ENCODE data around the gene DENND2C. TPM values are rescaled to one million over a fixed set of nuclear protein-coding genes. Genes with fewer than 3 reads are reported as not detected.

The DENND2C gene
- total and polyA plus RNA-seq, 8 donors = 1.0 to 2.6 (median 2.0) TPM

GRCh38 chr1:114595602-114596001 is 74.2 kb downstream of the DENND2C start:
- no peak for DNase-seq
- FAIRE-seq = no peak
- intact Hi-C loops (cut with DNase I) = no loop called here
- Histone ChIP-seq H3K4me3 (no peak overlapping the region), H3K36me3 (peaks cover 0 to 18% (median 0%) of the 10 kb centered on the region in 3 donors), H3K27ac (no peak overlapping the region), H3K27me3 (no peaks in the 10 kb centered on the region), H3K4me1 (no peaks in the 10 kb centered on the region), H3K9me3 (no peaks in the 10 kb centered on the region)
- no peak for ATAC-seq
- no peak for TF ChIP-seq CTCF (IDR thresholded peaks at IDR 0.05)

GRCh38 chr1:114594046-114594445 is 75.8 kb downstream of the DENND2C start:
- no peaks in the 10 kb centered on the region for H3K4me1 ChIP-seq

GRCh38 chr1:114589122-114589521 is 80.7 kb downstream of the DENND2C start:
- no peak for FAIRE-seq

More at GRCh38 chr1:114594046-114594445, 75.8 kb downstream of the DENND2C start:
- Histone ChIP-seq H3K27ac (no peak overlapping the region), H3K4me3 (no peak overlapping the region), H3K27me3 (no peaks in the 10 kb centered on the region), H3K36me3 (peaks cover 0 to 18% (median 0%) of the 10 kb centered on the region in 3 donors), H3K9me3 (no peaks in the 10 kb centered on the region)
- DNase-seq (no peak), ATAC-seq (no peak), FAIRE-seq (no peak)
- 88 to 92% methylated on average over 3 of the region's 3 CpGs for WGBS, 2 donors
- intact Hi-C loops (cut with DNase I) = no loop called here
- TF ChIP-seq CTCF (IDR thresholded peaks at IDR 0.05) = no peak

GRCh38 chr1:114588196-114588689 is 81.6 kb downstream of the DENND2C start:
- no peak for DNase-seq
- intact Hi-C loops (cut with DNase I) = no loop called here
- no peak for TF ChIP-seq CTCF (IDR thresholded peaks at IDR 0.05)
- FAIRE-seq = no peak
- ATAC-seq = peak; percentile 53 to 74 (median 68)
- Histone ChIP-seq H3K27me3 (no peaks in the 10 kb centered on the region), H3K4me3 (no peak overlapping the region), H3K27ac (no peak overlapping the region), H3K4me1 (peaks cover 0 to 12% (median 11%) of the 10 kb centered on the region in 3 donors), H3K9me3 (no peaks in the 10 kb centered on the region), H3K36me3 (peaks cover 0 to 8% (median 0%) of the 10 kb centered on the region in 3 donors)
- 38% methylated on average over 2 of the region's 2 CpGs for WGBS, 2 donors

More at GRCh38 chr1:114589122-114589521, 80.7 kb downstream of the DENND2C start:
- intact Hi-C loops (cut with DNase I) = no loop called here
- Histone ChIP-seq H3K27ac (no peak overlapping the region), H3K9me3 (no peaks in the 10 kb centered on the region), H3K36me3 (peaks cover 0 to 8% (median 0%) of the 10 kb centered on the region in 3 donors), H3K4me1 (peaks cover 0 to 12% (median 11%) of the 10 kb centered on the region in 3 donors), H3K27me3 (no peaks in the 10 kb centered on the region), H3K4me3 (no peak overlapping the region)
- 81 to 86% methylated on average over 3 of the region's 3 CpGs for WGBS, 2 donors
- DNase-seq (no peak), ATAC-seq (no peak)
- no peak for TF ChIP-seq CTCF (IDR thresholded peaks at IDR 0.05)

- FAIRE-seq (no peak), DNase-seq (no peak), ATAC-seq (no peak)
- intact Hi-C loops (cut with DNase I) = no loop called here
- WGBS, 2 donors = 87 to 93% methylated on average over 16 of the region's 16 CpGs
- Histone ChIP-seq H3K4me1 (peaks cover 0 to 12% (median 11%) of the 10 kb centered on the region in 3 donors), H3K36me3 (peaks cover 0 to 3% (median 0%) of the 10 kb centered on the region in 3 donors), H3K27ac (no peak overlapping the region), H3K27me3 (no peaks in the 10 kb centered on the region), H3K9me3 (no peaks in the 10 kb centered on the region), H3K4me3 (no peak overlapping the region)
- TF ChIP-seq CTCF (IDR thresholded peaks at IDR 0.05) = no peak
These were observed 82.5 kb downstream of the DENND2C start for GRCh38 chr1:114587203-114587991.
